GM12878 (cell line): Measurements from ENCODE around the gene TEX22.

ENCODE experiments used
- CTCF ChIP-seq, 3 experiments: IDR thresholded peaks in 2 of 3; conservative IDR thresholded peaks in 1 of 3; 2 replicates each; pipeline ENCODE4 v1.5.1; 2011; ENCODE audit warnings: low read depth in 3 of 3, low read length in 3 of 3, mild to moderate bottlenecking in 3 of 3, control low read depth in 2 of 3, moderate library complexity in 2 of 3, inconsistent platforms in 1 of 3, mixed read lengths in 1 of 3; ENCODE audit not compliant: control insufficient read depth in 2 of 3, insufficient read depth in 1 of 3; ENCODE audit errors: extremely low read depth in 1 of 3
- EGR1 ChIP-seq, 2 experiments: IDR thresholded peaks; 1 replicate in 1 of 2; 2 replicates in 1 of 2; pipeline ENCODE4 v1.6.1; 2011 to 2012; ENCODE audit warnings: low read depth in 2 of 2, low read length in 2 of 2, borderline replicate concordance in 1 of 2, mild to moderate bottlenecking in 1 of 2, moderate library complexity in 1 of 2
- KAT2A ChIP-seq: conservative IDR thresholded peaks from 2 replicates; pipeline ENCODE4 v1.6.1; 2011; ENCODE audit warnings: low read depth, low read length; ENCODE audit not compliant: control insufficient read depth
- POLR2A ChIP-seq: IDR thresholded peaks from 2 replicates; pipeline ENCODE4 v1.6.1; 2011; ENCODE audit warnings: low read depth, mild to moderate bottlenecking, low read length
- SMAD1 ChIP-seq: fragments of 450-650 bp; IDR thresholded peaks from 2 replicates; pipeline ENCODE4 v1.6.1; 2018; ENCODE audit warnings: mild to moderate bottlenecking, low read depth; ENCODE audit not compliant: partially characterized antibody
- TCF12 ChIP-seq: IDR thresholded peaks from 2 replicates; pipeline ENCODE4 v1.6.1; 2011; ENCODE audit warnings: low read depth, mild to moderate bottlenecking, low read length
- ZNF274 ChIP-seq: IDR thresholded peaks from one replicate; pipeline ENCODE4 v1.8.0; 2011; ENCODE audit not compliant: insufficient read length, insufficient read depth

- TF ChIP-seq TCF12 (no peak), CTCF (IDR thresholded peaks at IDR 0.05 in 2 of 3, conservative IDR thresholded peaks at IDR 0.05 in 1 of 3; ENCODE audit: control insufficient read depth in 2 of 3, extremely low read depth in 1 of 3, insufficient read depth in 1 of 3, low read depth in 3 of 3, low read length in 3 of 3) (no peak), KAT2A (no peak), SMAD1 (no peak), EGR1 (IDR thresholded peaks at IDR 0.05; ENCODE audit: borderline replicate concordance in 1 of 2, low read depth in 2 of 2, low read length in 2 of 2) (no peak), ZNF274 (no peak), POLR2A (no peak; the same call in 1 of the 2 replicates)
Observed at GRCh38 chr14:105450864-105451720, 52.8 kb downstream of the TEX22 start.
